ENCODE measurements around the gene GPR55.

The GPR55 gene

GRCh38 chr2:230879891-230880290, 45.2 kb downstream of the GPR55 start:
- DNase-seq (ENCODE audit: low read depth in 2 of 2): no peak

- no peak for DNase-seq (ENCODE audit: low read depth in 2 of 2)
Observed at GRCh38 chr2:230879271-230879882, 45.7 kb downstream of the GPR55 start.

- no peak for DNase-seq (ENCODE audit: low read depth in 2 of 2)
Observed at GRCh38 chr2:230878599-230879188, 46.3 kb downstream of the GPR55 start.

GRCh38 chr2:230877759-230878598, 47.1 kb downstream of the GPR55 start:
- no peak for DNase-seq (ENCODE audit: low read depth in 2 of 2)

GRCh38 chr2:230877116-230877758, 47.8 kb downstream of the GPR55 start:
- no peak for DNase-seq (ENCODE audit: low read depth in 2 of 2)

- DNase-seq (ENCODE audit: low read depth in 2 of 2): no peak
Observed at GRCh38 chr2:230875347-230876315, 49.4 kb downstream of the GPR55 start.

- no peak for DNase-seq (ENCODE audit: low read depth in 2 of 2)
Observed at GRCh38 chr2:230874876-230875275, 50.2 kb downstream of the GPR55 start.

- DNase-seq (ENCODE audit: low read depth in 2 of 2): no peak
Observed at GRCh38 chr2:230874456-230874855, 50.6 kb downstream of the GPR55 start.

- no peak for DNase-seq (ENCODE audit: low read depth in 2 of 2)
Observed at GRCh38 chr2:230873661-230874401, 51.2 kb downstream of the GPR55 start.

GRCh38 chr2:230872968-230873660, 51.9 kb downstream of the GPR55 start:
- no peak for DNase-seq (ENCODE audit: low read depth in 2 of 2)

GRCh38 chr2:230872151-230872967, 52.7 kb downstream of the GPR55 start:
- no peak for DNase-seq (ENCODE audit: low read depth in 2 of 2)

GRCh38 chr2:230871361-230872150, 53.5 kb downstream of the GPR55 start:
- no peak for DNase-seq (ENCODE audit: low read depth in 2 of 2)

GRCh38 chr2:230870544-230871360, 54.3 kb downstream of the GPR55 start:
- no peak for DNase-seq (ENCODE audit: low read depth in 2 of 2)

GRCh38 chr2:230869914-230870543, 55.0 kb downstream of the GPR55 start:
- DNase-seq (ENCODE audit: low read depth in 2 of 2): no peak

GRCh38 chr2:230868947-230869913, 55.8 kb downstream of the GPR55 start:
- no peak for DNase-seq (ENCODE audit: low read depth in 2 of 2)

Data from stimulated activated CD4-positive, alpha-beta T cell treated with anti-CD3 and anti-CD28 coated beads, Interleukin-12 subunit alpha, Interleukin-12 subunit beta, amount 100 ng/mL, for 24 hours (primary cell).